HG02840 (cell line): ENCODE results near the gene KIF21A.

Source experiments
- ATAC-seq: cut with Tn5 transposase; IDR thresholded peaks from one replicate; pipeline ENCODE4 v1.9.1; 2021; ENCODE audit warnings: mild to moderate bottlenecking, moderate library complexity, moderate number of reproducible peaks; ENCODE audit not compliant: unreplicated experiment, low FRiP score

The KIF21A gene

DNA sequence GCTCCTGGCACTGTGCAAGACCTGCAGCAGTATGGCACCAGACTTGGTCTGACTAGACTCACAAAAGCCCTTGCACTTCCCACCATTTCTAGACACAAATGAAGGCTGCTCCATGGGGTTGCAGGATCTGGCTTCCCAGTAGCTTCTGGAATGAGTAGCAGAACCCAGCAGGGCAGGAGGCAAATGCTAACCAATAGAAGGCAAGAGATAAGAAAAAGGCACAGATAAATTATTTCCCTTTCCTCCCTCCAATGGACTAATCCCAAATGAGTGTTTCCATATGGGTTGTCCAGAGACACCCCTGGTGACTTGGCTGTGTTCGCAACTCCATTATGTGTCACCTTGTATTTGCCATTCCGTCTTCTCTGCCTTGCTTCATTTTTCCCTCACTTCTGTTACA is 49.7 kb downstream of the KIF21A start:
- ATAC-seq: no peak

DNA sequence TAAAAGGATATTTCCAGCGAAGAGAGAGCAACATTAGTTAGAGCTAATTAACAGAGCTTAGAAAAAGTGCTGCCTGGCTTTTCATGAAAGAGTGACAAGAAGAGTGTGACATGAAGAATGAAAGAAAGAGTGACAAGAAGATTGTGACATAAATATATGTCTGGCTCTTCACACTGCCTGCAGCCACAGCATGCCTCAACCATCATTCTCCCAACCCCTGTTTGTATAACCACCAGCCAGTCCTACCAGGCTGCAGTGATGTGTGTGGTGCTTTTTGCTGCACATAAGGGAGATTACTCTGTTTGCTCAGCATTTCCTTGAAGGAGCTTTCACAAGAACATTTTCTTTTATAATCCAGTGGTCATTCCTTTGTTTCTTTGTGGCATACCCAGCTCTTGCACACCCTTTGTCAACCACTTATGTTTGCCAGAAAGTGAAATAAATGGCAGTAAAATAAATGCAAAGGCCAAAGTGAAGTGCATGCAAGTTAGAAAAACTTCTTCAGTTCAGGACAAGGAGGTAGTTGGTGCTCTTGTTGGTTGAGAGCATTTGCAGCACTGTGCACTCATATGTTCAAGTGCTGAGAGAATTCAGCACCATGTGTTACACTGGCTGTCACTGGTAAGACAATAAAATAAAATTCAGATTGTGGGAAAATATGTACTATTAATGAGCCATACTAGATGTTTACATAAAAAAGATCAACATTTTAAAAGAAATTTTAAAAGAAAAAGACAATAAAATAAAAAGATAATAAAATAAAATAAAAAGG is 50.6 kb downstream of the KIF21A start:
- no peak for ATAC-seq

DNA sequence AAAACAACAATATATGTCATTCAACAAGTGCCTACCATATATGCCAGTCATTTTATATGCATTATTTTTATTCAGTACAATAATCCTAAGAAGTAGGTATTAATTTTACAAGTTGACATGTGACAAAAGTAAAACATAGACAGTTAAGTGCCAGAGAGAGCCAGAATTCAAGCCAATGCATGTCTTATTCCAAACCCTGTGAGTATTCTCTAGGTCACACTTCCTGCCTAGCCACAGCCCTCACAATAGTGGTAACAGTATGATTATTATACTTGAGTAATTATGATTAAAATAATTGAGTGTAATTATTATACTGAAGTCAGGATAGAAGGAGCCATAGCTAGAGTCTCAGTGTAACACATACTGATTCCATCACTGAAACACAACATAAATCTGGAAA is 52.2 kb downstream of the KIF21A start:
- no peak for ATAC-seq

DNA sequence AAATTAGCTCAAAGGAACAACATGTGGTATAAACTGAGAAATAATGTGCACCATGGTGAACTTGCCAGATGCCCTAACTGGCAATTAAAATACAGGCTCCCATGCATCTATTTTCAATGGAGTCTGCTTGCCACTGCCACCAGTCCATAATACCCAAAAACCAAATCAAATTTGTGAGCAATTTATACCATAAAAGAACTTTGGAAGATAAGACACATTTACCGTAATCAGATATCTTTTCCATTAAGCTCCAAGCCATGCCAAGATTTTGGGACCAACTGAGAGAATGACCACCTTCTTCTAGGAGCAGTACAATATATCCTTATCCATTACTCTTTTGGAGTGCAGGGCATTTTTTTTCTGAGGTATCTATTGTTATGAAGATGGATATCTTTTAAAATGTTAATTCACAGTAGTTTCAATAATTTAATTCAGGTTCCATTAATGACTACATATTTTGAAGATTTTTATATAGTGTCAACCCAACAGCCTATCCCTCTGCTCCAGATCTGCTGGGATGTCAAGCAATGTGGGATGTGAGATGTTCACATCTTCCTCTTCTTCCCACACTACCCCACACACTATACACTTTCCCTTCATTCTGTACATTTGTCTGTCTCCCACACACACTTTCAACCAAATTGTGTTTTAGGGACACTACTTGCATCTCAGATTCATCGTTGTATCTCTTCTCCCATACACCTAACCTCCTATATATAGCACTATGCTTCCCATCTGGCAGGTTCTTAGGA is 53.3 kb downstream of the KIF21A start:
- no peak for ATAC-seq

DNA sequence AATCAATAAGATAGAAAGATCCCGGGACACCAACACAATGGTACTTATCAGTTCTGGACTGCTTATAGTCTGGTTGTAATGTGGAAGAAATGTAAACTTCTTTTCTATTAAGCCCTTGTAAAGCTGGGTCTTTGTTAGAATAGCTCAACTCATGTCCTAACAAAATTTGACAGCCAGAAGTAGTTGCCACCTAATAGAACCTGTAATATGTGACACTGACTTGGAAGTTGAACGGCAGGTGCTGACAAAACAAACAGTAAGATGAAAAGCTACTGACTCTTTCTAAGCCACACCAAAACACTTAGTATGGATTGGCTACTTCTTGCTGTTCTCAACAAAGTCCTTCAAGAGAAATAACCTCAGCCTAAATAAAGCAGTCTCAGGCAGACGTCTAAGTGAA is 56.6 kb downstream of the KIF21A start:
- ATAC-seq: no peak

DNA sequence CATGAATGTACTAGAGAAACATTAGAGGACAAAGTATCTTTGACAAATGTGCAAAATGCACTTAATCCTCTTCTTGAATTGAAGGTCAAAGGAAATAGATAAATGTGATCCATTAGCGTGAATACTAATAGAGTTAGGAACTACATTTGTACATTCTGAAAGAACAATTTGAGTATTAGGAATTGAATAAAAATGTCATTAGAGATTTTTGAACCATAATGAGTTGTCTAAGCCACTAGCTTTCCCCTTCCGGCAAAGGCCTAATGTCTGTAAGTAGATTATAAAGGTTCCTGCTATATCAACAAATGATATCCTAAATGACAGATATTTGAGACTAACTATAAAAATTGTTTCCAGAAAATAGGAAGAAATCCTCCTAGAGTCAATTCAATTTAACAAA is 59.8 kb downstream of the KIF21A start:
- no peak for ATAC-seq

DNA sequence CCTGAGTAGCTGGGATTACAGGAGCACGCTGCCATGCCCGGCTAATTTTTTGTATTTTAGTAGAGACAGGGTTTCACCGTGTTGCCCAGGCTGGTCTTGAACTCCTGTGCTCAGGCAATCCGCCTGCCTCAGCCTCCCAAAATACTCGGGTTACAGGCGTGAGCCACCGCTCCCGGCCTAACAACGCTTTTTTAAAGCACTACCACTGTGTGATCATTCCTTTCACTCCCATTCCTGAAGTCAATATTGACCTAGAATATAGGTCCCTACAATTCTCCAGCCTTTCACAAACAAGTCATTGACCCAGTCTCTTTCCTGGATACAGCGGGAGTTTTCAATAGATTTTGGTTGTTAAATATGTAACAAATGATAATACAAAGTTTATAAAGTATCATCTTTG is 62.8 kb downstream of the KIF21A start:
- no peak for ATAC-seq

DNA sequence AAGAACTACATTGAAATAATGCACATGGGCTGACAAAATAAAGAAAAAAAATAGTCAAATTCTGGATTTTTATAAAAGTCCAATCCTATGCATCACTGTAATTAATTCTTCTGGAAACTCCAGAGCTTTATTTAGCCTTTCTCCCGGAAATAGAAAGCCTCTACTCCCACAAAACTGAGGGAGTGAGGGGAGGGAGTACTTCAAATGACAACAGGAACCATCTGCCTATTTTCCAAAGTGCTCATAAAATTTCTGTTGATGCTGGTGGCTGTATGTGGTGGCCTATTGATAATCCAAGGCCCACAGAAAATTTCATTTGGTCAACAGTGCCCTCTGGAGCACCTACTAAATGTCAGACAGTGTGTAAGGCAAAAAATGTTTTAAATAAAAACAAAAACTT is 64.6 kb downstream of the KIF21A start:
- no peak for ATAC-seq

DNA sequence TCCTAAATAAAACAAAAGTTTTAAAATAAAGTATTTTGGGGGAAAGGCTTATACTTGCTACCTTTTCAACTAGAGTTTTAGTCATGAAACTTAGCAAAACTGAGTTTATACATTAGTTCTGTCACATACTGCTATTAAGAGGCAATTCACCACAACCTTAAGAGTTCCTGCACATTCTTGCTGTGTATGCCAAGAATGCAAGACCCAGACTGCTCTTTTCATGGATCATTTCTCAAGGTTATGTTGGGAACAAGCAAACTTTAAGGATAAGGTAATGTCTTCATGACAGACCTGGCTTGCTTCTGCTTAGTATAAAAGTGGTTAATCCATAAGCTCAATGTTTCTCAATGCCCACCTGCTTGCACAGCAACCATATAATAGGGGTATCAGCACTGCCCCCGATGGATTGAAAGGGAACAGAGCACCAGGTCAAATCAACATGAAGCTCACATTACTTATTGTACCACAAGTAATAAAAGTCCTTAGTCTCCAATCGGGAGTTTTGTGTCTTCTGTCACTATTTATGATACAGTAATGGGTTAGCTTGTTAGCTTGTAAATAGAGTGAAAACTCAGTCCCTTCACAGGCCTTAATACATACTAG is 67.6 kb downstream of the KIF21A start:
- no peak for ATAC-seq

DNA sequence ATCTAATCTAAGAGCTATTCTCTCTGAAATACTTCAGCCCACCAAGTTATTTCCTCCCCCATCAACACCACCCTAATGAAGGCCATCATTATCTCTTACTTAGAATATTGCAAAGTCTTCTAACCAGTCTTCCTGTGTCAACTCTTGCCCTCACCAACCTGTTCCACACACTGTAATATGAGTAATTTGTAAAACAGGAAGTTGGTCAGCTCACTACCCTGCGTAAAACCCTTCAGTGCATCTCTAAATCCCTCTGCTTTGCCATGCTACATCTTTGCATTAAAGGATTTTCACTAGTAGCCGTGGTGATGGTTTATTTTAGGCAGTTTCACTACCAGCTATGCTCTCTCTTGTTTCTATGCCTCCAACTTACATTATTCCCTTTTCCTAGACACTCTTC is 70.0 kb downstream of the KIF21A start:
- ATAC-seq: peak; percentile 58

DNA sequence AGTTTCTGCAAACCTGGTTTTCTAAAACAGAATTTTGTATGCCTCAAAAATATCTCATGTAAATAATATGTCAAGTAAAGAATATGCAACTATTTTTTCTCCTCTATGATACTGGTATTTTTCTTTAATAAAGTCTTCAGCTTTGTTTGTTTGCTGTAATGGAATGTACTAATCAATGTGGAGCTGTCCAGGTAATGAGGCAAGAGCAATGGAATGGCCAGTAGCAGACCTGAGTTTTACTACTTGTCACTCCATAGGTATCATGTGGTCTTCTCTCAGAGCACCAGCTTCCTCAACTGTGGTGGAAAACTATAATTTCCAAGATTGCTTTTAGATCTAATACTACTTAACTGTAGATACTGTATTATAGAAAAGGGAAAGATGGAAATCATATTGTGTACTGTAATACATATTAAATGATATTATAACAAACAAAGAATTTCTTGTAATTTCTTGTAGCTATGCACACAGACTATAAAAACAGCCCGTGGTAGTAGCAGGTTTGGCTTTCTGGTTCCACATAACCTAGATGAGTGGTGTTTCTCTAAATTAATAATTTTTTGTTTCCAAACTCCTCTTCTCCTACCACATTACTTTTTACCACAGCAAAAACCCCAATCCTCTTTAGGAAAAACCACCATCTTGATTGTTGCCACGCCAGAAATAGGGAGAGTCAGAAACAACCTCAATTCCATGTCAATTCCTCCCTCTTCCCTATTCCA is 70.6 kb downstream of the KIF21A start:
- ATAC-seq: no peak

DNA sequence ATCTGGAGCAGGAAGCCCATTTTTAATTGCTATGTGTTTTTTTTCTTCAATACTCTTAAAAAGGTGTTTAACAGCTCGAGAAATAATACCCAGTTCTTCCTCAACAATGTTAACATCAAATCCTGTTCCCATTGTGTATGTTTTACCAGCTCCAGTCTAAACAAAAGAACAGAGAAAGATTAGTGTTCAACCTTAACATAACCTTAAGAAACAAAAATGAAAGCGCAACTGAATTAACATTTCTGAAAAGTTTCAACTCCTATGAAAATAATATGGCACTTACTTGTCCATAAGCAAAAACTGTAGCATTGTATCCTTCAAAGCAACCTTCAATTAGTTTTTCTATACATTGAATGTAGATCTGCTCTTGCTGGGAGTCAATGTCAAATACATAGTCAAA is 73.2 kb downstream of the KIF21A start:
- ATAC-seq: no peak

DNA sequence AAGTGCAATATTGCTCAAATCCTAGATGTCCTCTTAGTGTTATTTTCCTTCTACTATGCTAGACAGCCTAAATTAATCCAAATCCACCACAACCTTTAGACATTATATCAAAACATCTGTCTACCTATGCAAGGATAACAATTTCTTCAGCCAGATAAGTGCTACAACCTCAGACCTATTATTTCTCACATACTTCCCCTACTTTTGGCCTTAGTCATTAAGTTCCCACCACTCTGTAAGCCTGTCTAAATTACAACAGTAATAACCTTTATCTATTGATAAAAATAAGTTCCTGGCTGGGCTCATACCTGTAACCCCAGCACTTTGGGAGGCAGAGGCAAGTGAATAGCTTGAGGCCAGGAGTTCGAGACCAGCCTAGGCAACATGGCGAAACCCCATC is 74.0 kb downstream of the KIF21A start:
- ATAC-seq: no peak

DNA sequence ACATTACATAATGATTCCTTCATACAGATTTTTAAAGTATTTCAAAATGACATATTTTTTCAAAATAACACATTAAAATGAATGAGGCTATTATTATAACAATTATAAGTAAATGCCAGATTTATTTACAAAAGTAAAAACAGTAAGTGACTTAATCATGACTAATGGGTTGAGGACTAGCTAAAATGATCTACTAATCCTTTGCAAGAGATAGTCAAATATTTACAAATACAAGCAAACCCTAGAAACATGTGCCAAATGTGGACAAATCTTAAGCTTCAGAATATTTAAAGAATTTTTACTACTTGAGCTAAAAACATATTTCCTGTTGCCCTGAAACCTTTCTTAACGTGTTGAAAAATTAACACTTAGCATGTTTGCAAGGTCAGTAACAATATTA is 74.8 kb downstream of the KIF21A start:
- ATAC-seq: no peak

DNA sequence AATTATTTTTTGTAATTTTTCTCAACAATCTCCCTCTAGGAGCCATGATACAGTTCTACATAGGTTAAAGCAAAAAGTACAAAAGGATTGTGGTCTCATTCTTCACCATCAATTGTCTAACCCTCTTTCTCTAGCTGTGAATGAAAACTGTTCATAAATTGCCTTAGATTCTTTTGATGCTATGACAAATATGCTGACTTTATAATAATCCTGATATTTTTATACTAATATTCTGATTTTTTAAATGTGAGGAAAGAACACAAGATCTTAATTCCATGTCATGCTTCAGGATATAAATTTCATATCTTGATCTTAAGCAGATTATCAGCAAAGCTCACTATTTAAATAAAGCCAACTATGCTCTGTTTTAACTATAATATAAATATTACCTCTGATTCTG is 75.4 kb downstream of the KIF21A start:
- ATAC-seq: no peak

DNA sequence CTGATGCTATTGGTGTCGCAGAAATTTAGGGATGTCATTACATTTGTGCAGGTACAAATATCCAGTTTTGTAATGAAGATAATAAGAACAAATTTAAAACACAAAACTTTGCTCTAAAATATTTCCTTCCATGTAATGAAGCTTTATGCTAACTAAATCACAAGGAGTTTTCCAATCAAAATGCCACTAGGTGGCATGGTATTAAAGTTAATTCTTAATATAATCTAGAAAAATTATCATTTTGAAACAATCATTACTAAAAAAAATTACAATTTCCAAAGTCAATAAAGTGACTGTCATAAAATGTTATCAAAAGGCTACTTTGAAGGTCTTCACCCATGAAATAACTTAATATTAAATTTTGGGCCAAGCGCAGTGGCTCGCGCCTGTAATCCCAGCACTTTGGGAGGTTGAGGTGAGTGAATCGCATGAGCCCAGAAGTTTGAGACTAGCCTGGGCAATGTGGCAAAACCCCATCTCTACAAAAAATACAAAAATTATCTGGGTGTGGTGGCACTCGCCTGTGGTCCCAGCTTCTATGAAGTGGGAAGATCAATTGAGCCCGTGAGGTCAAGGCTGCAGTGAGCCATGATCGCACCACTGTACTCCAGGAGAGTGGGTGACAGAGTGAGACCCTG is 77.4 kb downstream of the KIF21A start:
- ATAC-seq: no peak

DNA sequence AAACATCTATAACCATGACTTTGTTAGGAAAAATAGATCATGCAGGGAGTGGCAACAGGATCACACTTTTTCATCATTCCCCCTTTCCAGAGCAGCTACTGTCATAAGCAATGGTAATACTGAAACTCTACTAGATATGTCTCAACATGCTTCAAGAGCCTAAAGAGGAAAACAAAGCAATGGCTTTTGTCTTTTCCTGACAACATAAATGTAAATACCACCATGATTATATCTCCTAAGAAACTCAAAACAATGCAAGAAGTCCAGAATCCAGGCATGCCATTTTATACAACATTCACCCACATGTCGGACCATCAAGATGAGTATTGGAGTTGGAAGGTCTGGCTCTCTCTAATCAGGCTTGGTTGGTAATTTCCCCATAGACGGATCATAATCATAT is 78.7 kb downstream of the KIF21A start:
- no peak for ATAC-seq

DNA sequence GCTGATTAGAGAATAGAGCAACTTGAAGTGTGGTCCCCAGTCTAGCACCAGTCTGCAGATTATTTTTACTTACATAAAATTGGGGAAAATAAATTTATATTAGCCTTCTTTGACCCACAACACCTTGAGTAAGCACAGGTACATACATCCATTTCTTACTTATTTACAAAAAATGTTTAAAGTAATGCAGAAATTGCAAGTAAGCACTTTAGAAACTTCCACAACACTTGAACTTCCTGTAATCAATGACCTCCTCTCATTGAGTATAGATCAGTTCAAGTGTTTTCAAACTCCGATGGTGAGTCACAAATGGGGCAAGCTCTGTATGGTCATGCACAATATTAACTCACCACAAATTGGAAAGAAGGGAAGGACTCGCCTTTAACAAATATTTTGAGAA is 83.3 kb downstream of the KIF21A start:
- no peak for ATAC-seq

DNA sequence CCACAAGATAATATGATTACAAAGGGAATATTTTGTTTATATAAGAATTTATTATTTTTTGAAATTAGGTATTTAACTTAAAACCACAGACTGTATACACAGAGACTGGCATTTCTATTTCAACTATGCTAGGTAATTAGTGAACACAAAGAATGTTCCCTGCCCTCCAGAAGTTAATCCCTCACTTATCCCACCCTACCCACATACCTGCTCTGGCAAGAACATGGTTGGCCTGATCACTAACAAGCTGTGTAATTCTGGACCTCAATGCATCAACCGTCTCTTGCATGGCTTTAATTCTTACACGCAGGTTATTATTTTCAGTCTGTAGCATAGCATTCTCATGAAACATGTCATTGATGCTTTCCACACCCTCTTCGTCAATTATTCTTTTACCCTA is 85.9 kb downstream of the KIF21A start:
- no peak for ATAC-seq

DNA sequence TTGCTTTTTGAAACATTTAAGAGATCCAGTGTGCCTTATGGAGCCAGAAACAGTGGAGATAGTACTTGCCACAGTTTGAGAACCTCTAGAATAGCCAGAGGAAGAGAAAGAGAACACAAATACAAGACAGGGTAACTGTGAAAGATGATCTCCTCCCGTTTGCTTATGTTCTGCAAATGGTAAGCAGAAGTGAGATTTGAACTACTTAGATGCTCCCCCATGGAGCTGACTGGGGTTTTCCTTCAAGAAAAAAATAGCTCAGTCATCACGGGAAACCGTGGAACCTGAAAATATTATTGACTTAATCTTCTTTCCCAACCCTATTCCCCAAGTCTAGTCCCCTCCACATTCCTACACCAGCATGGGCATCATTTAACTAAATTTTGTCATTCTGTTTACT is 87.1 kb downstream of the KIF21A start:
- ATAC-seq: no peak

DNA sequence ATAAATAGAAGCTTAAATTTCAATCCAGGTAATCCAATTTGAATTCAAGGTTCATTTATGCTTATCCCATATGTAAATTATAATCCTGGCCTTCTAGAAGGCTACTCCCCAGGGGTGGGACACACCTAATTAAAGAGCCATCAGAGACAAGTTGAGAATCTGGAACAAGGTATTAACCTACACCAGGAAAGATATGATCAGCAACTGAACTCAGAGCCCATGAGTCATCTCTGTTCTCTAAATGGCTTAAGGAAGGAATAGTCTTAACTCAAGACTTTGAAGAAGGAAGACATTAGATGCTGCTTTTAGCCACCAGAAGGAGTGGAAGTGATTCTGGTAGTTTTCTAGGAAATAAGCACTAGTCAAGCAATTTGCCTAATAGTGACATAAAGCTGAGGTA is 88.0 kb downstream of the KIF21A start:
- no peak for ATAC-seq
